BJ (cell line): ENCODE measurements around the gene MDK. TPM values are rescaled to one million over a fixed set of nuclear protein-coding genes. Genes with fewer than 3 reads are reported as not detected.

Experiments used
- CTCF ChIA-PET: fragments of 350-600 bp; formaldehyde crosslinking; extraction: SDS; loops from one replicate; lab custom pipeline; 2021; ENCODE audit warnings: antibody characterized with exemption, inconsistent platforms; lab: Yijun Ruan, JAX
- POLR2A ChIA-PET: fragments of 300-600 bp; sonication (Branson Sonifier 250); formaldehyde crosslinking; extraction: SDS; loops from one replicate; lab custom pipeline; 2021; ENCODE audit warnings: antibody characterized with exemption; lab: Charles Lee
- DNase-seq: peaks from one replicate; pipeline ENCODE4 v3.0.0-alpha.2; 2011; ENCODE audit warnings: low read depth
- H3K27me3 ChIP-seq: 2 replicates; pipeline ENCODE4 v1.6.0; 2011; ENCODE audit warnings: low read length; ENCODE audit not compliant: control insufficient read depth, insufficient read depth
- H3K36me3 ChIP-seq: 2 replicates; pipeline ENCODE4 v1.5.1; 2011; ENCODE audit warnings: low read length; ENCODE audit not compliant: control insufficient read depth, insufficient read depth
- H3K4me3 ChIP-seq: 2 replicates; pipeline ENCODE4 v1.5.1; 2011; ENCODE audit warnings: low read depth, mild to moderate bottlenecking, control low read depth, low read length
- CTCF ChIP-seq: IDR thresholded peaks from 2 replicates; pipeline ENCODE4 v1.5.1; 2011; ENCODE audit warnings: low read depth, mild to moderate bottlenecking, control low read depth, inconsistent platforms, low read length, moderate library complexity; ENCODE audit not compliant: insufficient read depth
- polyA plus RNA-seq: library from polyadenylated mRNA; depleted of rRNA; stranded (reverse); fragments of >200 nt; gene quantifications from 2 replicates; pipeline ENCODE4 v1.2.3, GENCODE V29; 2011

The MDK gene
- polyA plus RNA-seq, 1 experiment, result 91.9 TPM

GRCh38 chr11:46351606-46352005 is 29.9 kb upstream of the MDK start:
- TF ChIP-seq CTCF, result no peak
- POLR2A ChIA-PET, result no interaction called here
- peaks cover 2% of the 10 kb centered on the region; the same call in 1 of the 2 replicates for H3K36me3 ChIP-seq
- H3K27me3 ChIP-seq, result no peaks in the 10 kb centered on the region
- H3K4me3 ChIP-seq, result no peak overlapping the region
- no peak for DNase-seq
- CTCF ChIA-PET, result interaction anchor here (0.8 to 11.0 kb wide), 7 partner anchors 13 to 197 kb away, joined by 3 to 162 read pairs (median 4); no protein-coding TSS in a partner anchor

GRCh38 chr11:46352063-46352841 is 29.2 kb upstream of the MDK start:
- H3K36me3 ChIP-seq, result peaks cover 2% of the 10 kb centered on the region; the same call in 1 of the 2 replicates
- peak; percentile 80 for TF ChIP-seq CTCF
- H3K27me3 ChIP-seq, result no peaks in the 10 kb centered on the region
- CTCF ChIA-PET, result interaction anchor here (0.8 to 11.0 kb wide), 10 partner anchors 13 to 196 kb away, joined by 3 to 162 read pairs (median 4); no protein-coding TSS in a partner anchor
- no peak for DNase-seq
- POLR2A ChIA-PET, result no interaction called here
- no peak overlapping the region for H3K4me3 ChIP-seq

GRCh38 chr11:46353698-46354097 is 27.8 kb upstream of the MDK start:
- TF ChIP-seq CTCF, result no peak
- ChIA-PET CTCF (interaction anchor here (0.7 to 11.0 kb wide), 3 partner anchors 8 to 72 kb away, joined by 3 to 162 read pairs (median 4); no protein-coding TSS in a partner anchor), POLR2A (interaction anchor here (0.6 kb wide), 1 partner anchor 195 kb away, joined by 7 read pairs; no protein-coding TSS in a partner anchor)
- Histone ChIP-seq H3K36me3 (peaks cover 2% of the 10 kb centered on the region; the same call in 1 of the 2 replicates), H3K27me3 (no peaks in the 10 kb centered on the region), H3K4me3 (no peak overlapping the region)
- DNase-seq, result no peak

GRCh38 chr11:46356924-46357482 is 24.5 kb upstream of the MDK start:
- H3K36me3 ChIP-seq, result no peaks in the 10 kb centered on the region; the same call in 1 of the 2 replicates
- no peak overlapping the region for H3K4me3 ChIP-seq
- CTCF ChIA-PET, result interaction anchor here (1.1 to 11.0 kb wide), 3 partner anchors 8 to 18 kb away, joined by 3 to 162 read pairs (median 6); partner anchors contain the start of gene DGKZ
- POLR2A ChIA-PET, result no interaction called here
- TF ChIP-seq CTCF, result no peak
- DNase-seq, result no peak
- no peaks in the 10 kb centered on the region for H3K27me3 ChIP-seq

GRCh38 chr11:46357483-46357936 is 24.0 kb upstream of the MDK start:
- no peak for DNase-seq
- TF ChIP-seq CTCF, result no peak
- POLR2A ChIA-PET, result no interaction called here
- CTCF ChIA-PET, result interaction anchor here (1.1 to 11.0 kb wide), 4 partner anchors 8 to 18 kb away, joined by 3 to 162 read pairs (median 15); partner anchors contain the start of gene DGKZ
- no peak overlapping the region for H3K4me3 ChIP-seq
- no peaks in the 10 kb centered on the region; the same call in none of the 2 replicates for H3K36me3 ChIP-seq
- H3K27me3 ChIP-seq, result no peaks in the 10 kb centered on the region
